Activated naive CD4-positive, alpha-beta T cell treated with Interleukin-2 at 50 U/mL for 16 hours (primary cell): ENCODE results near the gene RNF167.
"Not testable (repeated sequence)": the region's sequence is repeated elsewhere in the genome, so short reads cannot be mapped to it uniquely, and the experiment has no call there.

Experiments
- DNase-seq: peaks from one replicate; pipeline ENCODE4 v3.0.0-alpha.2; 2020

Gene RNF167

DNA sequence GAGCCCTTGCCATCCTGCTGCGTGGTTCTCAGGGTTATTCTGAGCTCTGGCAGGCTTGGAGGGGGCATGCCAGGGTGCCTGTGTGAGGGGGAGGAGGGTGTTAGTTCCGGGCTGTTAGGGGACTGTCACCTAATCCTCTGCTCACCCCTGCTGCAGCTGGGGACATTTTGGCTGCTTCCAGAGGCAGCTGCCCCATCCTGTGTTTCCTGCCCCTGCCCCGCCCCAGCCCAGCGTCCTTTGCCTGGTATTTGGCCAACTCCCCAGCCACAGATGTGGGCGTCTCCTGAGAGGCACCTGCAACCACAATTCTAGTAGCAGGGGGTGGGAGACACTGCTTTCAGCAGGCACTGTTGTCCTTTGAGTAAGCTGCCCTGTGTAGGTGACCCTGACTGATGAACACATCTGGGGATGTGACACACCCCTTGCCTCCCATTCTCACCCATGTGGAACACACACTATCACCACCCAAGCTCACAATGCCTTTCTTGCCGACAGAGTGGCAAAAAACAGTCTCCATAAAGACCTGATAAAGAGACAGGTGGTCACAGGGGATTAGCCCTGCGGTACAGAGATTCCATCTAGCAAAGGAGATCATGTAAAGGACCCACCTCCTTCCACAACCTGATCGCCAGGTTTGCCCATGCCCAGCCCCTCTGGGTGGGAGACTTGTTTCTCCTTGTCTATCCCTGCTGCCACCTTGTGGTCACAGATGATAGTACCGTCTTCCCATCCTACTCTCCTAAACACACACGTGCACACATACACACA, 36.8 kb upstream of the RNF167 start, which contains the start of gene CHRNE:
Gene CHRNE (minus strand): TSS at position 48 of the 768 bp plus-strand sequence. CDS start 35 bp downstream, at position 13.
- peak; percentile 74 for DNase-seq

DNA sequence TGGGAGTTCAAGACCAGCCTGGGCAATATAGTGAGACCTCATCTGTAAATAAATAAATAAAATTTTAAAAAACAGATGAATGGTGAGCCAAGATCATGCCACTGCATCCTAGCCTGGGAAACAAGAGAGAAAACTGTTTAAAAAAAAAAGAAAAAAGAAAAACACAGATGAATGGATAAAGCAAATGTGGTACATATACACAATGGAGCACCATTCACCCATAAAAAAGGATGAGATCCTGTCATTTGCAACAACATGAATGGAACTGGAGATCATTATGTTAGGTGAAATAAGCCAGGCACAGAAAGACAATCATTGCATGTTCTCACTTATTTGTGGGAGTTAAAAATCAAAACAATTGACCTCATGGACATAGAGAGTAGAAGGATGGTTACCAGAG, 33.4 kb upstream of the RNF167 start:
- not testable (repeated sequence) for DNase-seq

DNA sequence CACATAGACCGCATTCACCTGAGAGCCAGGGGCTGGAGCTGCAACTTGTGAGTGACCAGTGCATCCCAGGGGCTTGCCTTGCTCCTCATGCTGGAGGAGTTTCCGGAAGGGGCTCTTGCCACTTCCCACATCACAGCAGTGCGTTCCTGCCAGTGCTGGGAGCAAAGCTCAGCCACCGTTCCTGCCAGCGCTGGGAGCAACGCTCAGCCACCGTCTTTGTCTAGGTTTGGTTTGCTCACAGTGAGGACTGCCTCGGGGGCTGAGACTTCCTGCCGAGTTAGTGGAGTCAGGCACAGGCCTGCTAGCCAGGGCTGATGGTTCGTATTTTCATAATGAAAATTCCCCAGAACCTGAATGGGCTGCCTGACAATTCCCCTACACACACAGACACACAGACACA, 31.8 kb upstream of the RNF167 start:
- no peak for DNase-seq

DNA sequence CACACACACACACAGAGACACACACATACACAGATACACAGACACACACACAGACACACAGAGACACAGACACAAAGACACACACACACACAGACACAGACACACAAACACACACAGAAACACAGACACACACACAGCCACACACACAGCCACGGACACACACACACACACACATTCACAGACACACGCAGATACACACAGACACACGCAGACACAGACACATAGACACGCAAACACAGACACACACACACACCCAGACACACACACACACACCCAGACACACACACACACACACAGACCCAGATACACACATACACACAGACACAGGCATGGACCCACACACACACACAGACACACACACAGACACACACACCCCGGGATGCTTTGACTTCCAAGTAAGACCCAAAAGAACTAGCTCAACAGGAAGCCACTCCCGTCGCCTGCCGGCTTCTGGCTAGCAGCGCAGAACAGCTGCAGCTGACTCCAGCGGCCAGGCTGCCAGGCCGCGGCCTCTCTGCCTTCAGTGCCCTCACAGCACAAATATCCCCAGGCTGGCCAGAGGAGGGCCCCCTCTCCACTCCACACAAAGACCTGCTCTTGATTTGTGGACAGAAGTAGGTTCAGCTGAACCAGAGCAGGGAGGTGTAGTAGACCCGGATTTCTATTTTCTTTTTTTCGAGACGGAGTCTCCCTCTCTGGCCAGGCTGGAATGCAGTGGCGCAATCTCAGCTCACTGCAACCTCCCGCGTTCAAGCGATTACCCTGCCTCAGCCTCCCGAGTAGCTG, 31.2 kb upstream of the RNF167 start:
- peak; percentile 76 for DNase-seq

DNA sequence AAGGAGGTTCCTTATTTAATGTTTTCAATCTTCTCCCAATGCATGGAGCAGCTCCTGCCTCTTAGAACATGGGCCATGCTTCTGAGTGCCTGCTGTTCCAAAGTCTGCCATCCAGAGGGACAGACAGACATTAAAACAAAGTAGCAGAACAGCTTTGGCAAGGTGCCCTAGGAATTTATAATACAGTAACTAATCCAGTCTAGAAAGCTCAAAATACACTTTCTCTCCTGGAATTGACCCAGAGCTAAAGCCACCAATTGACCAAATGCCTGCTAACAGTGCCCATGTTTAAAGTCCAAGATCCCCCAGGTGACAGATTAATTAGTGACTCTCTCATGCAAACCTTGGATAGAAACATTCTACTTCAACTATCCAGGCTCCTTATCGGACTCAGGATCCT, 26.1 kb upstream of the RNF167 start:
- DNase-seq: no peak

DNA sequence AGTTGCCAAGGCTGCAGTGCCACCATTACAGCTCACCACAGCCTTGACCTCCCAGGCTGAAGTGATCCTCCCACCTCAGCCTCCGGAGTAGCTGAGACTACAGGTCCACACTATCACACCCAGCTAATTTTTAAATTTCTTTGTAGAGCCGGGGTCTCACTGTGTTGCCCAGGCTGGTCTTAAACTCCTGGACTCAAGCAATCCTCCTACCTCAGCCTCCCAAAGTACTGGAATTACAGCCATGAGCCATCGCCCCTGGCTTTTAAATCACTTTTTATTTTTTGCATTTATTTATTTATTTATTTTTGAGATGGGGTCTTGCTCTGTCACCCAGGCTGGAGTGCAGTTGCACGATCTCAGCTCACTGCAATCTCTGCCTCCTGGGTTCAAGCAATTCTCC, 25.5 kb upstream of the RNF167 start:
- not testable (repeated sequence) for DNase-seq

DNA sequence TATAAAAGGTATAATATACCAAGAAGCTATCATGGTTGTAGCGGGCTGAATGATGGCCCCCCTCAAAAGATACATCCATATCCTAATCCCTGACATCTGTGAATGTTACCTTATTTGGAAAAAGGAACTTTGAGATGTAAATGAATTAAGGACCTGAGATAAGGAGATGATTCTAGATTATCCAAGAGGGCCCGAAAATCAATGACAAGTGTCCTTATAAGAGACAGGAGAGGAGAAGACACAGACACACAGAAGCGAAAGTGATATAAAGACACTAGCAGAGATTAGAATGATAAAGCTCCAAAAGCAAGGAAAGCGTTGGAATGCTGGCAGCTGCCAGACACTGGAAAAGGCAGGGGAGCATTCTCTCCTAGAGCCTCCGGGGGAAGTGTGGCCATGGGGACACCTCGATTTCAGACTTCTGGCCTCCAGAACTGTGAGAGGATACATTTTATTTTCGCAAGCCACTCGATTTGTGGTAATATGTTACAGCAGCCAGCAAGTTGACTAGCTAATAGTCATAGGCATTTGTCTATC, 20.5 kb upstream of the RNF167 start:
- DNase-seq: no peak

DNA sequence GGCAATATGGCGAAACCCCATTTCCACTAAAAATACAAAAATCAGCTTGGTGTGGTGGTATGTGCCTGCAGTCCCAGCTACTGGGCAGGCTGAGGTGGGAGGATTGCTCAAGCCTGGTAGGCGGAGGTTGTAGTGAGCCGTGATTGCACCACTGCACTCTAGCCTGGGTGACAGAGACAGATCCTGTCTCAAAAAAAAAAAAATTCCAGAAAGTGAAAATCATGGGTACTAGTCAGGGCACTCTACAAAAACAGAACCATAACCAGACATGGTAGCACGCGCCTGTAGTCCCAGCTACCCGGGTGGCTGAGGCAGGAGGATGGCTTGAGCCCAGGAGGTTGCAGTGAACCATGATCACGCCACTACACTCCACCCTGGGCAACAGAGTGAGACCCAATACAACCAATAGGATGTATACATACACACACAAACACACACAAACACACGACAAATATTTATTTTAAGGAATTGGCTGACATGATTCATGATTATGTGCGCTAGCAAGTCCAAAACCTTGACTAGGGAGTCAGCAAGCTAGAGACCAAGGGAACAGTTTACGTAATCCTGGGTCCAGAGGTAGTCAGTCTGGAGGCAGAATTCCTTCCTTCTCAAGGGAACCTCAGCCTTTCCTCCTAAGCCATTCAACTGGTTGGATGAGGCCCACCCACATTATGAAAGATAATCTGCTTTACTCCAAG, 19.6 kb upstream of the RNF167 start:
- no peak for DNase-seq

DNA sequence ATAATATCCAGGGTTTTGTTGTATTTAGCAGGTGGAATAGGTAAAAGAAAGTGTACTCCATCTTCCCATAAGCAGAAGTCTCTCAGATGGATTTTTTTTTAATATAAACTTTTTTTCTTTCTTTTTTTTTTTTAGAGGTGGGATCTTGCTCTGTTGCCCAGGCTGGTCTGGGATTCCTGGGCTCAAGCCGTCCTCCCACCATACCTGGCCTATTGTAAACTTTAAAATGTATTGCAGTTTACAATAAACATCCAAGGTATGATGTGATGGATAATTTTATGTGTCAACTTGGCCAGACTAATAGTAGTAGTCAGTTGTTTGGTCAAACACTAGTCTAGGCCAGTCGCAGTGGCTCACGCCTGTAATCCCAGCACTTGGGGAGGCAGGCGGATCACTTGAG, 18.7 kb upstream of the RNF167 start:
- DNase-seq: no peak

DNA sequence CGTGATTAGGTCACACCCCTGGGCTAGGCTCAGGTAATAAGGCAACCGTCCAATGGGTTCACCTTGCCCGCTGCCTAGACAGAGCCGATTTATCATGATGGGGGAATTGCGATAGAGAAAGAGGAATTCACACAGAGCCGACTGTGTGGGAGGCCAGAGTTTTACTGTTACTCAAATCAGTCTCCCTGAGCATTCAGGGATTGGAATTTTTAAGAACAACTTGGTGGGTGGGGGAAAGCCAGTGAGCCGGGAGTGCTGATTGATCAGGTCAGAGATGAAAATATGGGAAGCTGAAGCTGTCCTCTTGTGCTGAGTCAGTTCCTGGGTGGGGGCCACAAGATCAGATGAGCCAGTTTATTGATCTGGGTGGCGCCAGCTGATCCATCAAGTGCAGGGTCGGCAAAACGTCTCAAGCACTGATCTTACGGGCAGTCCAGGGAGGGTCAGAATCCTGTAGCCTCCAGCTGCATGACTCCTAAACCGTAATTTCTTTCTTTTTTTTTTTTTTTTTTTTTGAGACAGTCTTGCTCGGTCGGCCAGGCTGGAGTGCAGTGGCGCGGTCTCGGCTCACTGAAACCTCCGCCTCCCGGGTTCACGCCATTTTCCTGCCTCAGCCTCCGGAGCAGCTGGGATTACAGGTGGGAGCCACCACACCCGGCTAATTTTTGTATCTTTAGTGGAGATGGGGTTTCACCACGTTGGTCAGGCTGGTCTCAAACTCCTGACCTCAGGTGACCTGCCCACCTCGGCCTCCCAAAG, 13.3 kb upstream of the RNF167 start:
- DNase-seq: not testable (repeated sequence)

DNA sequence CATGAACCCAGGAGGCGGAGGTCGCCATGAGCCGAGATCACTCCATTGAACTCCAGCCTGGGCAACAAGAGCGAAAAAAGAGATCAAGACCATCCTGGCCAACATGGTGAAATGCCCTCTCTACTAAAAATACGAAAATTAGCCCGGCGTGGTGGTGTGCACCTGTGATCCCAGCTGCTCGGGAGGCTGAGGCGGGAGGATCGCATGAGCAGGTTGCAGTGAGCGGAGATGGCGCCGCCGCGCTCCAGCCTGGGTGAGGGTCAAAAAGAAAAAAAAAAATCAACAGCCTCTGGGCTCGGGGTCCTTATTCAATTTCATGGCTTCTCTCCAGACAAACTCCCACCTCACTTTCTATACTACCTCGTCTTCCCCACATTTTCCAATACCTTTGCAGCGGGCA, 11.2 kb upstream of the RNF167 start:
- DNase-seq: no peak

DNA sequence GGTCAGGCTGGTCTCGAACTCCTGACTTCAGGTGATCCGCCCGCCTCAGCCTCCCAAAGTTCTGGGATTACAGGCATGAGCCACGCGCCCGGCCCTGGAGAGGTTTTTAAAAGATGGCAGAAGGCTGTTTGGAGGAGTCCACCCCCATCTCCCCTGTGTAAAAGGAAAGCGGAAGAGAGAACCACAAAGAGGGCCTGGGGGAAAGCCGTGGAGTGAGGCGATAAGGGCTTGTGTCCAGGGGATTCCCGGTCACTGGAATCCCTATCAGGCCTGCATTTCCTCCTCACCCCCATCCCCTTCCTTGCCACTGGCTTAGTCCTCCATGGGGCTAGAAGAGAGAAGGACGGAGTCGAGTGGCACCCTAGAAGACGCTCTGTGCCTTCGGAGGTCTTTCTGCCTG, 8.1 kb upstream of the RNF167 start, which contains the start of gene GP1BA:
Gene GP1BA (plus strand): TSS at position 315 of the 400 bp plus-strand sequence. CDS start 328 bp downstream, outside the sequence.
- no peak for DNase-seq

DNA sequence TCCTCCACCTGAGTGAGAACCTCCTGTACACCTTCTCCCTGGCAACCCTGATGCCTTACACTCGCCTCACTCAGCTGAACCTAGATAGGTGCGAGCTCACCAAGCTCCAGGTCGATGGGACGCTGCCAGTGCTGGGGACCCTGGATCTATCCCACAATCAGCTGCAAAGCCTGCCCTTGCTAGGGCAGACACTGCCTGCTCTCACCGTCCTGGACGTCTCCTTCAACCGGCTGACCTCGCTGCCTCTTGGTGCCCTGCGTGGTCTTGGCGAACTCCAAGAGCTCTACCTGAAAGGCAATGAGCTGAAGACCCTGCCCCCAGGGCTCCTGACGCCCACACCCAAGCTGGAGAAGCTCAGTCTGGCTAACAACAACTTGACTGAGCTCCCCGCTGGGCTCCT, 7.3 kb upstream of the RNF167 start:
- no peak for DNase-seq

DNA sequence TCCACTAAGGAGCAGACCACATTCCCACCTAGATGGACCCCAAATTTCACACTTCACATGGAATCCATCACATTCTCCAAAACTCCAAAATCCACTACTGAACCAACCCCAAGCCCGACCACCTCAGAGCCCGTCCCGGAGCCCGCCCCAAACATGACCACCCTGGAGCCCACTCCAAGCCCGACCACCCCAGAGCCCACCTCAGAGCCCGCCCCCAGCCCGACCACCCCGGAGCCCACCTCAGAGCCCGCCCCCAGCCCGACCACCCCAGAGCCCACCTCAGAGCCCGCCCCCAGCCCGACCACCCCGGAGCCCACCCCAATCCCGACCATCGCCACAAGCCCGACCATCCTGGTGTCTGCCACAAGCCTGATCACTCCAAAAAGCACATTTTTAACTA, 6.4 kb upstream of the RNF167 start:
- DNase-seq: no peak

DNA sequence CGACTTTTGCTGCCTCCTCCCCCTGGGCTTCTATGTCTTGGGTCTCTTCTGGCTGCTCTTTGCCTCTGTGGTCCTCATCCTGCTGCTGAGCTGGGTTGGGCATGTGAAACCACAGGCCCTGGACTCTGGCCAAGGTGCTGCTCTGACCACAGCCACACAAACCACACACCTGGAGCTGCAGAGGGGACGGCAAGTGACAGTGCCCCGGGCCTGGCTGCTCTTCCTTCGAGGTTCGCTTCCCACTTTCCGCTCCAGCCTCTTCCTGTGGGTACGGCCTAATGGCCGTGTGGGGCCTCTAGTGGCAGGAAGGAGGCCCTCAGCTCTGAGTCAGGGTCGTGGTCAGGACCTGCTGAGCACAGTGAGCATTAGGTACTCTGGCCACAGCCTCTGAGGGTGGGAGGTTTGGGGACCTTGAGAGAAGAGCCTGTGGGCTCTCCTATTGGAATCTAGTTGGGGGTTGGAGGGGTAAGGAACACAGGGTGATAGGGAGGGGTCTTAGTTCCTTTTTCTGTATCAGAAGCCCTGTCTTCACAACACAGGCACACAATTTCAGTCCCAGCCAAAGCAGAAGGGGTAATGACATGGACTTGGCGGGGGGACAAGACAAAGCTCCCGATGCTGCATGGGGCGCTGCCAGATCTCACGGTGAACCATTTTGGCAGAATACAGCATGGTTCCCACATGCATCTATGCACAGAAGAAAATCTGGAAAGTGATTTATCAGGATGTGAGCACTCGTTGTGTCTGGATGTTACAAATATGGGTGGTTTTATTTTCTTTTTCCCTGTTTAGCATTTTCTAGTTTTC, 5.7 kb upstream of the RNF167 start:
- DNase-seq: no peak

DNA sequence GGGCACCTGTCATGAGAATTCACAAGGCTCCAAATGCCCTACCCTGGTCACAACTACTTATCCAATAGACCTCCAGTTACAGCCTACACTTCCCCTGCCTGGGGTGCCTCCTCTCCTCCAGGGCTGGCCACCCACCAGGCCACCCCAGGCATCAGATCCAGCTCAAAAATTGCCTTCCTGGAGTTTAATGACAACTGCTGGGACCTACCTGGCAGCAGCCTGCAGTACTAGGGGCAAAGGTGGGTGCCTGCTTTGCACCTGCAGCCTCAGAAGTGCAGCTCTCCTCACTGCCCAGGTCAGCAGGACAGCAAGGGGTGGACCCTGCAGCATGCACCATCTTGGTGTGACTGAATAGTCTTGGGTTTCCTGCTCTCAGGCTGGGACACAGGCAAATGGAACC, 4.4 kb upstream of the RNF167 start:
- DNase-seq: no peak

DNA sequence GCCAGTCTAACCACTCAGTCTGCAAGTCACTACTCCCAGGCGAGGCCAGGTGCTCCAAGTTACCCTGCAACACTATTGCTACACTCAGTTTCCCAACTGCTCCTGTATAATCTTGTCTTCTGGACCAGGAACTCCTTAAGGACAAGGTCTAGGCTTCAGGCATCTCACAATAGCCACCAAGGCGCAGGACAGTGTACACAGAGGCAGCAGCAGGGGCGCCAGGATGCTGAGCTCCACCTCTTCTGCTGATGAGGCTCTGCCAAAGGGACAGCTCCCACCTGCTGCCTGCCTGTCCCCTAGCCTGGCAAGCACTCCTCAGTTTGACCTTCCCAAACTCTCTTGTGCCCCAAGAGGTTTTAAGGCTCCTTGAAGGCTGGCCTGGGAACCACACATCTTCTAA, 3.6 kb upstream of the RNF167 start:
- DNase-seq: no peak

DNA sequence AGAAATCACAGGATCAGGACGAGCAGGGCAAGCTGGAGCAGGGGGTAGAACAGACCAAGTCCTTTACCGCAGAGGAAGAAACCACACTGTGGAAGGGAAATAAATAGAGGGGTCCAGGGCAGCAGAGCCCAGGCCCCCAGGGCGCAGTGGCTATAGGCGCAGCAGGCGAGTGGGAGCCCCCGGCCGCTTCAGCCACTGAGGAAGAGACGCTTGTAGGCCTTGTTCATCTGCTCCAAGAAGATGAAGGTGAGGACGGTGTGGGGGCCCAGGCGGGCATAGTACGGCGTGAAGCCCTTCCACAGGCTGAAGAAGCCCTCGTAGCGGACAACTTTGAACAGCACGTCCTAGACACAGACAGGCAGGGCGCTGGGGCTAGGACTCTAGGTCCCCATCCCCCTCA, 2.5 kb upstream of the RNF167 start:
- no peak for DNase-seq

DNA sequence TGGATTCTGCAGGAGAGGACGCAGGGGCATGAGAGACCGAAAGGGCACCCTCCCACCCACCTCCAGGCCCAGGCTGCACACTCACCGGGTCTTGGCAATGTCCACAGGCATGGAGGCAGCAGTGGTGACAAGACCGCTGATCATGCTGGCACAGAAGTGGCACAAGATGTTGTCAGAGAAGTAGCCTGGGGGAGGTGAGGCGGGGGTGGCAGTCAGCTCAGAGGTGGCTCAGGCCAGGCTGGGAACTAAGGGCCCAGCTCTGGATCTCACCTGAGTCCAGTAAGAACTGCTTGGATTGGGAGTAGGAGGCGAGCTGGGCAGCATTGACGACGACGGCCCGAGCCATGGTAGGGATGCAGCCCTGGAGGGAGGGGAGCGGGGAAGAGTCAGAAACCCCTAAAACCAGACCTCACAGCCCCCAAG, 2.0 kb upstream of the RNF167 start:
- no peak for DNase-seq

DNA sequence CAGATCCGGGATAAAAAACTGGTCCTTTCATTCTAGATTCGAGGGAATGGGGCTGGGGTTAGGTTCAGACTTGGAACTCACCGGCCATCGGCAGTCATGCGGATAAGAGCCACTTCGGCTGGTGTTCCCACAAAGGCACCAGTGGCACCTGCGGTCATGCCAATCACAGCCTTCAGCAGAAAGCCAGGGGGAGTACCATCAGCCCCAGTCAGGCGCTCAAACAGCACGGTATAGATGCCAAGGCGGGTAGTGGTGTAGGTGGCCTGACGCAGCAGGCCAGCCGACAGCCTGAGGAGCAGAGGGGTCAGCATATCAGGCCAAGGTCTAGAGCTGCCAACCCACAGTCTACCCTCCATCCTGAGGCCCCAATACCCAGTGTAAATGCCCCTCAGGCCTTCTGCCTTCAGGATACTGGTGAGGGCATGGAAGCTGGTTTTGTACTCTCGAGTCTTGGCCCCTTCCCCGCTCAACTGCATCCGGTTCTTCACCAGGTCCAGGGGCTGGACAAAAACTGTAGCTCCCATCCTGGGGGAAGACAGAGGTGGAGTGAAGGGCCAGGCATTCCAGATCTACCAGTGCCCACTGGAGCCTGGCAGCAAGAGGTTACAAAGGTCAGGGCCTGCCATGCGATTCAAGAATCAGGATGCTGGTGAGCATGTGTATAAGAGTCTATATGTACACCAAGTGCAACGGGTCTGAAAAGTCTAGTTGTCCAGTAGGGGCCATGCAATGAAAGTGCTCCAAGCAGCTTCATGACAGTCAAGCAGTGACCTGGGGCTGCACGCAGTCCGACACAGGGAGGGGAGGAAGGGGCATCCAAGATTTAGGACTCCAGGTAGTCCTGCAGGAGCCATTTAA, 1.2 kb upstream of the RNF167 start:
- no peak for DNase-seq

DNA sequence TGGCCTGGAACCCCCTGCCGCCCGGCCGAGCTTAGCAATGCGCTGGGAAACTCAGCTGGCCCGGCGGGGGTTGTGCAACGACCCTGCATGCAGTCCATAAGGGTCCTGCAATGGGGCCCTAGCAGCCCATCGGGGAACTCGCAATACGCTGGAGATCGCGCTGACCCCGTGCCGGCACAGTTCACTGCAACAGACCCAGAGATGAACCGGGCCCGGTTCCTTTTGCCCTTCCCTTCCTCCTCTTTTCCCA, 597 bp upstream of the RNF167 start:
- DNase-seq: peak; percentile 27
